Activated B cell treated with CpG ODN at 0.5 μM for 24 hours (primary cell): ENCODE data around the gene PEA15. TPM values are rescaled to one million over a fixed set of nuclear protein-coding genes. Genes with fewer than 3 reads are reported as not detected.

Source experiments
- ATAC-seq: fragments of 200-7000 bp; cut with Tn5 transposase; one replicate; pipeline ENCODE4 v1.10.0; 2021; ENCODE audit warnings: low read depth, mild to moderate bottlenecking, moderate library complexity
- CTCF ChIA-PET: fragments of 350-600 bp; sonication (Branson Sonifier 250); formaldehyde crosslinking; loops from one replicate; lab custom pipeline; 2021; ENCODE audit warnings: antibody characterized with exemption; lab: Charles Lee
- POLR2A ChIA-PET: fragments of 350-600 bp; sonication (Branson Sonifier 250); formaldehyde crosslinking; loops from one replicate; lab custom pipeline; 2021; ENCODE audit warnings: antibody characterized with exemption; lab: Charles Lee
- DNase-seq: peaks from one replicate; pipeline ENCODE4 v3.0.0; 2022
- H3K27ac Mint-ChIP-seq: one replicate; pipeline ENCODE4 v1.8.0; 2020; ENCODE audit warnings: mixed read lengths
- H3K27me3 Mint-ChIP-seq: one replicate; pipeline ENCODE4 v1.8.0; 2021; ENCODE audit warnings: mixed read lengths
- H3K36me3 Mint-ChIP-seq: one replicate; pipeline ENCODE4 v1.8.0; 2021; ENCODE audit warnings: low read depth, mixed read lengths
- H3K4me1 Mint-ChIP-seq: one replicate; pipeline ENCODE4 v1.8.0; 2021; ENCODE audit warnings: mixed read lengths
- H3K4me3 Mint-ChIP-seq: one replicate; pipeline ENCODE4 v1.8.0; 2020; ENCODE audit warnings: mild to moderate bottlenecking, mixed read lengths
- H3K9me3 Mint-ChIP-seq: one replicate; pipeline ENCODE4 v1.8.0; 2020; ENCODE audit warnings: mixed read lengths
- intact Hi-C: fragments of 100-400 bp; cut with micrococcal nuclease; formaldehyde crosslinking; loops from one replicate; pipeline ENCODE4 v1.15.1; 2024
- total RNA-seq: library from RNA; stranded (reverse); gene quantifications from 2 replicates; pipeline ENCODE4 v1.2.3, GENCODE V29; 2022
- TF ChIP-seq, protein P1 (sequence below): fragments of 200-600 bp; IDR thresholded peaks from one replicate; pipeline ENCODE4 v1.8.0; 2022; ENCODE audit warnings: antibody characterized with exemption, mild to moderate bottlenecking

PEA15 gene
- total RNA-seq, 1 donor from 2014 or later = 107 TPM

- intact Hi-C loops = no loop called here
- no peak for ATAC-seq
- peaks cover 46% of the 10 kb centered on the region for H3K36me3 Mint-ChIP-seq
- no peaks in the 10 kb centered on the region for H3K27me3 Mint-ChIP-seq
- POLR2A ChIA-PET = interaction anchor here (0.7 kb wide), 1 partner anchor 1470 kb away, joined by 3 read pairs; no protein-coding TSS in a partner anchor
- no peak overlapping the region for H3K4me3 Mint-ChIP-seq
- H3K4me1 Mint-ChIP-seq = peaks cover 33% of the 10 kb centered on the region
- DNase-seq = no peak
- TF ChIP-seq, protein P1, sequence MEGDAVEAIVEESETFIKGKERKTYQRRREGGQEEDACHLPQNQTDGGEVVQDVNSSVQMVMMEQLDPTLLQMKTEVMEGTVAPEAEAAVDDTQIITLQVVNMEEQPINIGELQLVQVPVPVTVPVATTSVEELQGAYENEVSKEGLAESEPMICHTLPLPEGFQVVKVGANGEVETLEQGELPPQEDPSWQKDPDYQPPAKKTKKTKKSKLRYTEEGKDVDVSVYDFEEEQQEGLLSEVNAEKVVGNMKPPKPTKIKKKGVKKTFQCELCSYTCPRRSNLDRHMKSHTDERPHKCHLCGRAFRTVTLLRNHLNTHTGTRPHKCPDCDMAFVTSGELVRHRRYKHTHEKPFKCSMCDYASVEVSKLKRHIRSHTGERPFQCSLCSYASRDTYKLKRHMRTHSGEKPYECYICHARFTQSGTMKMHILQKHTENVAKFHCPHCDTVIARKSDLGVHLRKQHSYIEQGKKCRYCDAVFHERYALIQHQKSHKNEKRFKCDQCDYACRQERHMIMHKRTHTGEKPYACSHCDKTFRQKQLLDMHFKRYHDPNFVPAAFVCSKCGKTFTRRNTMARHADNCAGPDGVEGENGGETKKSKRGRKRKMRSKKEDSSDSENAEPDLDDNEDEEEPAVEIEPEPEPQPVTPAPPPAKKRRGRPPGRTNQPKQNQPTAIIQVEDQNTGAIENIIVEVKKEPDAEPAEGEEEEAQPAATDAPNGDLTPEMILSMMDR = no peak
- H3K9me3 Mint-ChIP-seq = no peaks in the 10 kb centered on the region
- CTCF ChIA-PET = interaction anchor here (2.1 to 5.6 kb wide), 2 partner anchors 36 to 64 kb away, joined by 6 to 109 read pairs; partner anchors contain the start of gene CASQ1
- H3K27ac Mint-ChIP-seq = no peak overlapping the region
Measured at GRCh38 chr1:160255781-160256300, 50.7 kb downstream of the PEA15 start.

DNA sequence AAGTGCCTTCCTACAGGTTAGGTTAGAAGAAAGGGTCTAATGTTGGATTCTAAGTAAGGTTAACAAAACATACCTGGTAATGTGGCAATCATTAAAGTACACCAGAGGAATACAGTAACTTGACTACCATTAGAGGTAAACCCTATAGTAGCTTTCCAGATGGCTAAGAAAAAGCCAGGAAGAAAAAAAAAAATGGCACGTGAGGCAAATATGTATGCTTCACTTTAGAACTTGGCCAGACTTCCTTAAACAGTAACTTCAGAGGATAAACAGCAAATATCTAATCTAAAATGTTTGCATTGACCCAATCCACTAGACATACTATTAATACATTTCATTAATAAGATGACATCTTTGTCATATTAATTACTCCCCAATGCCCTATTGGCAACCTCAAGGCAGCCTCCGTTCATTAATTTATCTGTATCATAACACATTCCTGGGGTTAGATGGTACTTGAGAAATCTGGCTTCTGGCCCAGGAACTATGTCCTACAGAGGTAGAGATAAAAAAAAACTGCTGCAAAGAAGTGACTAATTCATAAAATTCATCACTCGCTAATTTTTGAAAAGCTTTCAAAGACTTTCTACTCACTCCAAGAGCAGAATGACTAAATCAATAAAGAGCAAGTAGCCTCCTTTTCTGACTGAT is 51.3 kb downstream of the PEA15 start:
- TF ChIP-seq, protein P1 = no peak
- POLR2A ChIA-PET = interaction anchor here (0.7 kb wide), 1 partner anchor 1469 kb away, joined by 3 read pairs; no protein-coding TSS in a partner anchor
- CTCF ChIA-PET = interaction anchor here (0.7 to 2.1 kb wide), 4 partner anchors 35 to 211 kb away, joined by 3 to 6 read pairs (median 4); no protein-coding TSS in a partner anchor
- H3K27ac Mint-ChIP-seq = no peak overlapping the region
- H3K36me3 Mint-ChIP-seq = peaks cover 43% of the 10 kb centered on the region
- intact Hi-C loops = no loop called here
- no peaks in the 10 kb centered on the region for H3K27me3 Mint-ChIP-seq
- DNase-seq = no peak
- ATAC-seq = no peak
- H3K9me3 Mint-ChIP-seq = no peaks in the 10 kb centered on the region
- H3K4me3 Mint-ChIP-seq = no peak overlapping the region
- peaks cover 40% of the 10 kb centered on the region for H3K4me1 Mint-ChIP-seq

GRCh38 chr1:160257411-160258015 is 52.3 kb downstream of the PEA15 start:
- no peak for DNase-seq
- POLR2A ChIA-PET = interaction anchor here (1.1 kb wide), 1 partner anchor 28 kb away, joined by 3 read pairs; the partner anchor contains the start of gene PEX19
- Mint-ChIP-seq H3K27ac (no peak overlapping the region), H3K36me3 (peaks cover 44% of the 10 kb centered on the region), H3K9me3 (no peaks in the 10 kb centered on the region), H3K4me3 (no peak overlapping the region), H3K4me1 (peaks cover 40% of the 10 kb centered on the region), H3K27me3 (no peaks in the 10 kb centered on the region)
- TF ChIP-seq, protein P1 = no peak
- CTCF ChIA-PET = interaction anchor here (0.7 to 2.1 kb wide), 4 partner anchors 34 to 212 kb away, joined by 3 to 6 read pairs (median 4); no protein-coding TSS in a partner anchor
- intact Hi-C loops = no loop called here
- ATAC-seq = no peak

GRCh38 chr1:160258177-160258798 is 53.1 kb downstream of the PEA15 start:
- POLR2A ChIA-PET = interaction anchor here (1.1 kb wide), 1 partner anchor 27 kb away, joined by 3 read pairs; the partner anchor contains the start of gene PEX19
- H3K27ac Mint-ChIP-seq = no peak overlapping the region

More at GRCh38 chr1:160258177-160258798, 53.1 kb downstream of the PEA15 start:
- peaks cover 45% of the 10 kb centered on the region for H3K4me1 Mint-ChIP-seq
- H3K27me3 Mint-ChIP-seq = no peaks in the 10 kb centered on the region
- no peak for ATAC-seq
- no peaks in the 10 kb centered on the region for H3K9me3 Mint-ChIP-seq
- CTCF ChIA-PET = interaction anchor here (10.0 kb wide), 1 partner anchor 33 kb away, joined by 54 read pairs; no protein-coding TSS in a partner anchor
- intact Hi-C loops = no loop called here
- H3K36me3 Mint-ChIP-seq = peaks cover 39% of the 10 kb centered on the region
- no peak overlapping the region for H3K4me3 Mint-ChIP-seq
- no peak for DNase-seq
- TF ChIP-seq, protein P1 = no peak
